Gastroesophageal sphincter (tissue), 4 donors: ENCODE data around the gene FLNA. TPM values are rescaled to one million over a fixed set of nuclear protein-coding genes. Genes with fewer than 3 reads are reported as not detected.
"Not testable (repeated sequence)": the region's sequence is repeated elsewhere in the genome, so short reads cannot be mapped to it uniquely, and the experiment has no call there.

Experiments
- ATAC-seq: fragments of 150-250 bp; one replicate; pipeline ENCODE4 v1.9.1; 2016; ENCODE audit warnings: mild to moderate bottlenecking, moderate library complexity
- H3K27ac ChIP-seq, 4 donors: fragments of 200-600 bp; sonication (generic) in 3 of 4; 1 replicate in 3 of 4; 2 replicates in 1 of 4; pipeline ENCODE4 v1.5.1; 2016 to 2019
- H3K27me3 ChIP-seq: fragments of 200-600 bp; sonication (generic); one replicate; pipeline ENCODE4 v1.5.1; 2019
- H3K36me3 ChIP-seq, 2 donors: fragments of 200-600 bp; sonication (generic); one replicate each; pipeline ENCODE4 v1.5.1; 2019; ENCODE audit warnings: control low read depth in 1 of 2
- H3K4me1 ChIP-seq, 3 donors: fragments of 200-600 bp; sonication (generic); 1 replicate in 2 of 3; 2 replicates in 1 of 3; pipeline ENCODE4 v1.5.1; 2016 to 2019; ENCODE audit warnings: control low read depth in 2 of 3
- H3K4me3 ChIP-seq, 2 donors: fragments of 200-600 bp; sonication (generic); one replicate each; pipeline ENCODE4 v1.5.1; 2019; ENCODE audit warnings: mild to moderate bottlenecking in 1 of 2, moderate library complexity in 1 of 2
- H3K9me3 ChIP-seq, 3 donors: fragments of 200-600 bp; sonication (generic); one replicate each; pipeline ENCODE4 v1.5.1; 2017 to 2019; ENCODE audit warnings: control low read depth in 2 of 3
- CTCF ChIP-seq, 4 experiments: fragments of 200-600 bp in 2 of 4; fragments of 450-650 bp in 2 of 4; sonication (generic) in 1 of 4; IDR thresholded peaks; one replicate each; pipeline ENCODE4 v1.5.1; 2017 to 2019; ENCODE audit warnings: antibody characterized with exemption in 4 of 4, mild to moderate bottlenecking in 2 of 4, moderate library complexity in 2 of 4
- EP300 ChIP-seq: sonication (generic); formaldehyde crosslinking; IDR thresholded peaks from one replicate; pipeline ENCODE4 v1.6.1; 2017; ENCODE audit warnings: antibody characterized with exemption, mild to moderate bottlenecking
- POLR2A ChIP-seq, 2 donors: fragments of 450-650 bp; IDR thresholded peaks; one replicate each; pipeline ENCODE4 v1.6.1; 2017; ENCODE audit warnings: antibody characterized with exemption in 2 of 2, mild to moderate bottlenecking in 2 of 2, moderate library complexity in 1 of 2
- POLR2AphosphoS5 ChIP-seq: sonication (generic); formaldehyde crosslinking; IDR thresholded peaks from one replicate; pipeline ENCODE4 v1.6.1; 2017; ENCODE audit warnings: antibody characterized with exemption
- WGBS, 2 donors: methylation state at CpG; one replicate each; pipeline ENCODE4 v1.1.5; 2018; ENCODE audit warnings: low coverage in 1 of 2; 5-methylcytosine and 5-hydroxymethylcytosine counted together
- total RNA-seq, 4 donors: library from RNA; depleted of rRNA; stranded (reverse); fragments of >200 nt; gene quantifications; one replicate each; pipeline ENCODE4 v1.1.0, GENCODE V29; 2016

Gene FLNA
- total RNA-seq, 4 donors from 2014 or later, result 7,815 to 15,318 (median 8,757) TPM

DNA sequence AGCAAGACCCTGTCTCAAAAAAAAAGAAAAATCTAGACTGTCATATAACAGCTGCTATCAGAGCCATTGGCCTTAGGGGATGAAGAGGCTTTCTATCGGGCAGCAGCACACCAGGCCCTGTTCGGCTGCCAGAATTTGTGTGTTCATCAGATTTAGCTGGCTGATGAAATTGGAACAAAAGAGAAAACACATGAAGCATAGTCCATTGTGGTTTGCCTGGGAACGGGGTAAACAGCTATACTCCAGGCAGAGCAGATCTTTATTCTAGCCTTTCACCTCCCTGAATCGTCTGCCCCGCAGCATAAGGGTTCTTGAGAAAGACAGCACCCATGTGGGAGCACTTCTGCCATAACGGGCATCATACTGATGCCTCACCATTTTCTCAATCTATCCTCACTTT lies 67.2 kb downstream of the FLNA start:
- Histone ChIP-seq H3K4me3 (no peak overlapping the region), H3K36me3 (no peaks in the 10 kb centered on the region), H3K9me3 (no peaks in the 10 kb centered on the region), H3K27ac (no peak overlapping the region), H3K27me3 (no peaks in the 10 kb centered on the region), H3K4me1 (no peaks in the 10 kb centered on the region)
- no peak for TF ChIP-seq CTCF (IDR thresholded peaks at IDR 0.05)
- TF ChIP-seq POLR2A (IDR thresholded peaks at IDR 0.05), result no peak
- TF ChIP-seq POLR2AphosphoS5, result no peak
- no peak for TF ChIP-seq EP300
- whole genome bisulfite sequencing, 2 donors, result 60 to 87% methylated on average over 1 to 5 of the region's 6 CpGs
- no peak for ATAC-seq

DNA sequence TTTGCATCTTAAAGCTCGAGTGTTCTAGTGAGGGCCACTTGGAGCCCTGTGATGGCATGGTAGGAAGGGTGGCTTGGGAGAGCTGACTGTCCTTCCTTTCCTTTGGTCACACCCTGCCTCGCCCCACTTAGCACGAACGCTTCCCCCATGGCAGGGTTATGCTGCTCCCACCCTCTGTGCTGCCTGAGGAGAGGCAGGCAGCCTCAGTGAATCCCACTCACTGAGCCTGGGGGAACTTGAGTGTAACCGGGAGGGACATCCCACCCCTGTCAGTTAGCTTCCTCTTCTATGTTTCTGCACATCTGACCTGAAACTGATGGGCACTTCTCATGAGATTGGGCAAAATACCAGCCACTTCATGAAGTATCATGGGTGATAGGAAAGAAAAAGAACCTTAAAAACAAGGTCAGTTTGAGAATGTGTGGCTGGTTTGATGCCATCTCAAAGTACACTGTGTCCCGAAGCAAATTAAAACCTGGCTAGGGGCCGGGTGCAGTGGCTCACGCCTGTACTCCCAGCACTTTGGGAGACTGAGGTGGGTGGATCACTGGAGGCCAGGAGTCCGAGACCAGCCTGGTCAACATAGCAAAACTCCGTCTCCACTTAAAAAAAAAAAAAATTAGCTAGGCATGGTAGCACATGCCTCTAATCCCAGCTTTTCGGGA lies 68.8 kb downstream of the FLNA start:
- no peak overlapping the region for H3K27ac ChIP-seq
- no peak for TF ChIP-seq CTCF (IDR thresholded peaks at IDR 0.05)
- TF ChIP-seq POLR2A (IDR thresholded peaks at IDR 0.05), result no peak
- TF ChIP-seq POLR2AphosphoS5, result no peak
- TF ChIP-seq EP300, result no peak
- no peaks in the 10 kb centered on the region for H3K9me3 ChIP-seq
- no peaks in the 10 kb centered on the region for H3K27me3 ChIP-seq
- no peak for ATAC-seq
- no peak overlapping the region for H3K4me3 ChIP-seq
- H3K4me1 ChIP-seq, result no peaks in the 10 kb centered on the region
- no peaks in the 10 kb centered on the region for H3K36me3 ChIP-seq
- WGBS, 2 donors, result 40 to 84% methylated on average over 1 to 6 of the region's 11 CpGs

- Histone ChIP-seq H3K27me3 (no peaks in the 10 kb centered on the region), H3K4me3 (no peak overlapping the region), H3K9me3 (no peaks in the 10 kb centered on the region), H3K27ac (no peak overlapping the region), H3K4me1 (no peaks in the 10 kb centered on the region), H3K36me3 (no peaks in the 10 kb centered on the region)
- TF ChIP-seq EP300 (no peak), CTCF (IDR thresholded peaks at IDR 0.05) (no peak), POLR2A (IDR thresholded peaks at IDR 0.05) (no peak)
- ATAC-seq, result no peak
- WGBS, 2 donors, result 76% methylated on average over 6 of the region's 10 CpGs; no CpG with 5 or more reads in 1 of the 2 donors
These were observed 69.6 kb downstream of the FLNA start for GRCh38 chrX:154304846-154305245.

DNA sequence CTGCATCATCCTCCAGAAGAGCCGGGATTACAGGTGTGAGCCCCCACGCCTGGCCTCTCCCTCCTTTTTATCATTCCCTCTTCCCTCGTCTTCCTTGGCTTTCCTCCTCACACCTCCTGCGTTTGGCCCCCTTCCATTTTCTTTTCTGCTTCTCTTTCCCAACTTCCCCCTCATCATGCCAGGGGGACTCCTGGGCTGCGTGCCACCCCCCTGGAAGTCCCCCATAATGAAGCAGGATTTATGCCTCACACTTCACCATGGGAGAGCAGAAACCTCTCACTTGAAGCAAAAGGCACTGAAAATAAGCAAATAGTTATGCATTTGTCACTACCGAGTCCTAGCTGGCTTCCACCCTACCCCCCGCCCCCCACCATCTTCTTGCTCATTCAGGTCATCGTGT lies 71.0 kb downstream of the FLNA start:
- ATAC-seq, result no peak
- Histone ChIP-seq H3K27me3 (no peaks in the 10 kb centered on the region), H3K36me3 (no peaks in the 10 kb centered on the region), H3K9me3 (no peaks in the 10 kb centered on the region), H3K4me1 (no peaks in the 10 kb centered on the region), H3K4me3 (no peak overlapping the region), H3K27ac (no peak overlapping the region)
- 70 to 100% methylated on average over 1 to 2 of the region's 8 CpGs for WGBS, 2 donors
- TF ChIP-seq POLR2AphosphoS5 (no peak), CTCF (IDR thresholded peaks at IDR 0.05) (no peak)

- H3K4me3 ChIP-seq, H3K4me1 ChIP-seq, H3K27me3 ChIP-seq, H3K9me3 ChIP-seq, ATAC-seq, H3K27ac ChIP-seq, H3K36me3 ChIP-seq: not testable (repeated sequence)
- WGBS, 2 donors, result 75 to 100% methylated on average over 3 to 5 of the region's 7 CpGs
These were observed 71.4 kb downstream of the FLNA start for GRCh38 chrX:154302998-154303397.
